Suprapubic skin (tissue), 3 donors: ENCODE data around the gene ZNF223.

Experiments
- POLR2A ChIP-seq, 2 donors: fragments of 450-650 bp; IDR thresholded peaks; one replicate each; pipeline ENCODE4 v1.6.1; 2017; ENCODE audit warnings: antibody characterized with exemption in 2 of 2, mild to moderate bottlenecking in 2 of 2, moderate library complexity in 2 of 2
- TF ChIP-seq, protein P1 (sequence below), 2 donors: fragments of 200-600 bp in 1 of 2; fragments of 450-650 bp in 1 of 2; sonication (generic) in 1 of 2; IDR thresholded peaks; one replicate each; pipeline ENCODE4 v1.5.1; 2016 to 2019; ENCODE audit warnings: antibody characterized with exemption in 2 of 2, mild to moderate bottlenecking in 1 of 2, moderate library complexity in 1 of 2

DNA sequence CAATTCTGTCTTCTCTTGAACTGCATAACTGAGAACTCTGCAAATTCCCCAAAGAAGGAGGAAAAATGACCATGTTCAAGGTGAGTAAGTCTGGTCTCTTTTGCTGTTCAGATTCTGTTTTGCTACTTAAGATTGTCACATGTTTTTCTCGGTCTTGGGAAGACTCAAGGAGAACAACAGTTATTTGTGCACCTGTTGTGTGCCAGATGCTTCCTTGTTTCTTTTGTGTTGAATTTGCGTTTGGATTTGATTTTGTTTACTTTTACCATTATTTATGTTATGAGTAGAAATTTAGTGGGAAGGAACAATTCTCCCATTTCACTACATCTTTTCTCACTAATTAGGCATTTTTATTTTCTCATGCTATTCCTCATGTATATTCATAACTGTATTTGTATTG lies 24.5 kb downstream of the ZNF223 start:
- TF ChIP-seq, protein P1, sequence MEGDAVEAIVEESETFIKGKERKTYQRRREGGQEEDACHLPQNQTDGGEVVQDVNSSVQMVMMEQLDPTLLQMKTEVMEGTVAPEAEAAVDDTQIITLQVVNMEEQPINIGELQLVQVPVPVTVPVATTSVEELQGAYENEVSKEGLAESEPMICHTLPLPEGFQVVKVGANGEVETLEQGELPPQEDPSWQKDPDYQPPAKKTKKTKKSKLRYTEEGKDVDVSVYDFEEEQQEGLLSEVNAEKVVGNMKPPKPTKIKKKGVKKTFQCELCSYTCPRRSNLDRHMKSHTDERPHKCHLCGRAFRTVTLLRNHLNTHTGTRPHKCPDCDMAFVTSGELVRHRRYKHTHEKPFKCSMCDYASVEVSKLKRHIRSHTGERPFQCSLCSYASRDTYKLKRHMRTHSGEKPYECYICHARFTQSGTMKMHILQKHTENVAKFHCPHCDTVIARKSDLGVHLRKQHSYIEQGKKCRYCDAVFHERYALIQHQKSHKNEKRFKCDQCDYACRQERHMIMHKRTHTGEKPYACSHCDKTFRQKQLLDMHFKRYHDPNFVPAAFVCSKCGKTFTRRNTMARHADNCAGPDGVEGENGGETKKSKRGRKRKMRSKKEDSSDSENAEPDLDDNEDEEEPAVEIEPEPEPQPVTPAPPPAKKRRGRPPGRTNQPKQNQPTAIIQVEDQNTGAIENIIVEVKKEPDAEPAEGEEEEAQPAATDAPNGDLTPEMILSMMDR (IDR thresholded peaks at IDR 0.05): no peak
- TF ChIP-seq POLR2A (IDR thresholded peaks at IDR 0.05): no peak
